Activated CD8-positive, alpha-beta memory T cell treated with anti-CD3 and anti-CD28 coated beads, Interleukin-2, amount 50 U/mL, for 48 hours (primary cell): ENCODE measurements around the gene ARHGEF19.
"Not testable (repeated sequence)": the region's sequence is repeated elsewhere in the genome, so short reads cannot be mapped to it uniquely, and the experiment has no call there.

Source experiments
- DNase-seq: peaks from one replicate; pipeline ENCODE4 v3.0.0-alpha.2; 2020

Gene ARHGEF19

GRCh38 chr1:16178596-16179497 lies 33.6 kb downstream of the ARHGEF19 start:
- DNase-seq, result no peak

- no peak for DNase-seq
Observed at GRCh38 chr1:16177306-16177705, 35.1 kb downstream of the ARHGEF19 start.

- no peak for DNase-seq
Observed at GRCh38 chr1:16176653-16177052, 35.8 kb downstream of the ARHGEF19 start.

- DNase-seq, result no peak
Observed at GRCh38 chr1:16175610-16176553, 36.6 kb downstream of the ARHGEF19 start.

- DNase-seq, result no peak
Observed at GRCh38 chr1:16174886-16175598, 37.4 kb downstream of the ARHGEF19 start.

GRCh38 chr1:16174261-16174868 lies 38.1 kb downstream of the ARHGEF19 start:
- no peak for DNase-seq

- no peak for DNase-seq
Observed at GRCh38 chr1:16173447-16174260, 38.8 kb downstream of the ARHGEF19 start.

- DNase-seq, result no peak
Observed at GRCh38 chr1:16172964-16173446, 39.4 kb downstream of the ARHGEF19 start.

- no peak for DNase-seq
Observed at GRCh38 chr1:16172218-16172830, 40.1 kb downstream of the ARHGEF19 start.

- DNase-seq, result no peak
Observed at GRCh38 chr1:16171314-16172151, 40.9 kb downstream of the ARHGEF19 start.

- no peak for DNase-seq
Observed at GRCh38 chr1:16170283-16170673, 42.2 kb downstream of the ARHGEF19 start.

GRCh38 chr1:16168622-16169360 lies 43.7 kb downstream of the ARHGEF19 start:
- DNase-seq, result no peak

- DNase-seq, result not testable (repeated sequence)
Observed at GRCh38 chr1:16168144-16168495, 44.3 kb downstream of the ARHGEF19 start.

GRCh38 chr1:16167331-16168143 lies 44.9 kb downstream of the ARHGEF19 start:
- peak; percentile 79 for DNase-seq

GRCh38 chr1:16166117-16166516 lies 46.3 kb downstream of the ARHGEF19 start:
- no peak for DNase-seq

GRCh38 chr1:16165548-16165947 lies 46.9 kb downstream of the ARHGEF19 start:
- DNase-seq, result no peak

GRCh38 chr1:16165073-16165364 lies 47.4 kb downstream of the ARHGEF19 start:
- DNase-seq, result no peak

- DNase-seq, result no peak
Observed at GRCh38 chr1:16164213-16165072, 48.0 kb downstream of the ARHGEF19 start.
